ENCODE measurements around the gene ADRA2B.
A peak's percentile ranks its signal among the peaks of the same experiment; 100 is the strongest.
"Not testable (repeated sequence)": the region's sequence is repeated elsewhere in the genome, so short reads cannot be mapped to it uniquely, and the experiment has no call there.

The ADRA2B gene

GRCh38 chr2:96116424-96116878 lies at the start of gene ADRA2B:
Gene ADRA2B (minus strand): TSS chr2:96116571. CDS start chr2:96116149, 422 bp downstream.
- peaks cover 0 to 18% (median 10%) of the 10 kb centered on the region in 5 donors for H3K4me1 ChIP-seq (ENCODE audit: control insufficient read depth in 5 of 5, insufficient read depth in 5 of 5, low read length in 5 of 5)
- H3K9ac ChIP-seq (ENCODE audit: low read length in 5 of 5): no peak within 1 kb of the TSS
- H3K36me3 ChIP-seq (ENCODE audit: control insufficient read depth in 5 of 5, insufficient read depth in 5 of 5, low read length in 5 of 5): no peaks in the 10 kb centered on the region
- peaks cover 33 to 58% (median 37%) of the 10 kb centered on the region in 5 donors for H3K27me3 ChIP-seq (ENCODE audit: control insufficient read depth in 5 of 5, insufficient read depth in 4 of 5, low read length in 5 of 5)
- H3K27ac ChIP-seq (ENCODE audit: low read depth, low read length): no peak within 1 kb of the TSS
- peak within 1 kb of the TSS in 4 of 5 donors; percentile 22 to 66 (median 50) for H3K4me3 ChIP-seq (ENCODE audit: low read depth in 1 of 5, low read length in 5 of 5)
- H3K9me3 ChIP-seq (ENCODE audit: control insufficient read depth in 5 of 5, low read length in 5 of 5): no peaks in the 10 kb centered on the region

DNA sequence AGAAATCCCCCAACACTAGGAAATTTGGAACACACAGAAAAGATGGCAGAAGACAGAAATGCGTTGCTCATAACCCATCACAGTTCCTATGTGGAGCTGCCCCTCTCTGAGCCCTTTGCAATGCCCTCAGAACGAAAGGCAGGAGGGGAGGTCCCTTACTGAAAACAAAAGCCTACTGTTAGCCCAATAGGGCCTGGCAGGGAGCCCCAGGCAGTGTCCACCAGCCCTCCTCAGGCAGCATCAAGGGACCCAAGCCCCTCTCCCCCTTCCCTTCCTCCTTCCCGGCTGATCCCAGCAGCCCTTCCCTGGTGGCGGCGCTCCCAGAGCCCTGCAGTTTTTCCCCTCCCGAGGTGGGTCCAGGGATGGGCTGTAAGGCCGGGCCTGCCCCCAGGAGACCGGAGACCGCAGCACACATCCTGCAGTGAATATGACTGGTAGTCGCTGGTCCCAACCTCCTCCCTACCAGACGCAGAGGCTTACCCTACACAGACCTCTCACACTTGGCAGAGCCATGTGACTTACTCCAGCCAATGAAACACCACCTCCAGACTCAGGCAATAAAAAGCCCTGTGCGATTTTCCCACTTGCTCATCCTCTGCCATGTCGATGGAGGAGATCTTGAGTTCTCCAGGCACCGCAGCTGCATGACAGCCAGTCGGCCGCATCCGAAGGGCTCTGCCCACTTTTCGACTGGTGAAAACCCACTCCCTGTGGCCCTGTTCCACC lies 48.3 kb upstream of the ADRA2B start:
- H3K9ac ChIP-seq (ENCODE audit: low read length in 5 of 5): no peak overlapping the region
- no peaks in the 10 kb centered on the region for H3K36me3 ChIP-seq (ENCODE audit: control insufficient read depth in 5 of 5, insufficient read depth in 5 of 5, low read length in 5 of 5)
- H3K27ac ChIP-seq (ENCODE audit: low read depth, low read length): no peak overlapping the region
- peaks cover 0 to 2% (median 0%) of the 10 kb centered on the region in 5 donors for H3K9me3 ChIP-seq (ENCODE audit: control insufficient read depth in 5 of 5, low read length in 5 of 5)
- peaks cover 0 to 6% (median 2%) of the 10 kb centered on the region in 5 donors for H3K27me3 ChIP-seq (ENCODE audit: control insufficient read depth in 5 of 5, insufficient read depth in 4 of 5, low read length in 5 of 5)
- no peaks in the 10 kb centered on the region for H3K4me1 ChIP-seq (ENCODE audit: control insufficient read depth in 5 of 5, insufficient read depth in 5 of 5, low read length in 5 of 5)
- H3K4me3 ChIP-seq (ENCODE audit: low read depth in 1 of 5, low read length in 5 of 5): no peak overlapping the region

GRCh38 chr2:96163768-96164429 lies 47.5 kb upstream of the ADRA2B start:
- Histone ChIP-seq H3K4me1 (ENCODE audit: control insufficient read depth in 5 of 5, insufficient read depth in 5 of 5, low read length in 5 of 5) (no peaks in the 10 kb centered on the region), H3K27ac (ENCODE audit: low read depth, low read length) (no peak overlapping the region), H3K9ac (ENCODE audit: low read length in 5 of 5) (peak overlapping the region in 1 of 5 donors; percentile 23), H3K4me3 (ENCODE audit: low read depth in 1 of 5, low read length in 5 of 5) (no peak overlapping the region), H3K9me3 (ENCODE audit: control insufficient read depth in 5 of 5, low read length in 5 of 5) (peaks cover 0 to 2% (median 0%) of the 10 kb centered on the region in 5 donors), H3K36me3 (ENCODE audit: control insufficient read depth in 5 of 5, insufficient read depth in 5 of 5, low read length in 5 of 5) (no peaks in the 10 kb centered on the region), H3K27me3 (ENCODE audit: control insufficient read depth in 5 of 5, insufficient read depth in 4 of 5, low read length in 5 of 5) (peaks cover 0 to 6% (median 2%) of the 10 kb centered on the region in 5 donors)

DNA sequence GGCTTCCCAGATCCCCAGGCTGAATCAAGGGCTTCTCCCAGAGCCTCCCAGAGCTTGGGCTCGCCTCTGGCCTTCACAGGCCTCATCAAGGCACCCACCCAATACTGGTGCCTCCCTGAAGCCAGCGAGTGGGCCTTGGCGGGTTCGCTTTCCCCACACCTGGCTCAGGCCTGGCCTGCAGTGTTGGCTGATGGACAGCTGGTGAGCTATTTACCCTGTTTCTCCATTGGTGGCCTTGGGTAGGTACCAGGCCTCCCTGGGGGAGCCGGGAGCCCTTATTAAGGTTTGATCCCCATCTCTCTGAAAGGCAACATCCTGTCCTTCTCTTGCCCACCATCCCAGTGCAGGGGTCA lies 47.0 kb upstream of the ADRA2B start:
- peaks cover 0 to 2% (median 0%) of the 10 kb centered on the region in 5 donors for H3K9me3 ChIP-seq (ENCODE audit: control insufficient read depth in 5 of 5, low read length in 5 of 5)
- H3K36me3 ChIP-seq (ENCODE audit: control insufficient read depth in 5 of 5, insufficient read depth in 5 of 5, low read length in 5 of 5): no peaks in the 10 kb centered on the region
- H3K4me3 ChIP-seq (ENCODE audit: low read depth in 1 of 5, low read length in 5 of 5): no peak overlapping the region
- peaks cover 0 to 6% (median 2%) of the 10 kb centered on the region in 5 donors for H3K27me3 ChIP-seq (ENCODE audit: control insufficient read depth in 5 of 5, insufficient read depth in 4 of 5, low read length in 5 of 5)
- no peak overlapping the region for H3K27ac ChIP-seq (ENCODE audit: low read depth, low read length)
- H3K9ac ChIP-seq (ENCODE audit: low read length in 5 of 5): peak overlapping the region in 1 of 5 donors; percentile 23
- H3K4me1 ChIP-seq (ENCODE audit: control insufficient read depth in 5 of 5, insufficient read depth in 5 of 5, low read length in 5 of 5): no peaks in the 10 kb centered on the region

GRCh38 chr2:96161898-96162297 lies 45.5 kb upstream of the ADRA2B start:
- Histone ChIP-seq H3K27me3 (ENCODE audit: control insufficient read depth in 5 of 5, insufficient read depth in 4 of 5, low read length in 5 of 5) (peaks cover 0 to 10% (median 8%) of the 10 kb centered on the region in 5 donors), H3K27ac (ENCODE audit: low read depth, low read length) (no peak overlapping the region), H3K9ac (ENCODE audit: low read length in 5 of 5) (no peak overlapping the region), H3K4me3 (ENCODE audit: low read depth in 1 of 5, low read length in 5 of 5) (no peak overlapping the region), H3K9me3 (ENCODE audit: control insufficient read depth in 5 of 5, low read length in 5 of 5) (peaks cover 0 to 2% (median 0%) of the 10 kb centered on the region in 5 donors), H3K36me3 (ENCODE audit: control insufficient read depth in 5 of 5, insufficient read depth in 5 of 5, low read length in 5 of 5) (no peaks in the 10 kb centered on the region), H3K4me1 (ENCODE audit: control insufficient read depth in 5 of 5, insufficient read depth in 5 of 5, low read length in 5 of 5) (peaks cover 0 to 6% (median 0%) of the 10 kb centered on the region in 5 donors)

GRCh38 chr2:96160366-96160765 lies 44.0 kb upstream of the ADRA2B start:
- H3K27me3 ChIP-seq (ENCODE audit: control insufficient read depth in 5 of 5, insufficient read depth in 4 of 5, low read length in 5 of 5): peaks cover 0 to 11% (median 9%) of the 10 kb centered on the region in 5 donors
- not testable (repeated sequence) for H3K9ac ChIP-seq (ENCODE audit: low read length in 5 of 5); H3K9me3 ChIP-seq (ENCODE audit: control insufficient read depth in 5 of 5, low read length in 5 of 5); H3K27ac ChIP-seq (ENCODE audit: low read depth, low read length); H3K4me1 ChIP-seq (ENCODE audit: control insufficient read depth in 5 of 5, insufficient read depth in 5 of 5, low read length in 5 of 5); H3K4me3 ChIP-seq (ENCODE audit: low read depth in 1 of 5, low read length in 5 of 5); H3K36me3 ChIP-seq (ENCODE audit: control insufficient read depth in 5 of 5, insufficient read depth in 5 of 5, low read length in 5 of 5)

GRCh38 chr2:96159084-96159830 lies 42.9 kb upstream of the ADRA2B start:
- Histone ChIP-seq H3K27ac (ENCODE audit: low read depth, low read length) (no peak overlapping the region), H3K27me3 (ENCODE audit: control insufficient read depth in 5 of 5, insufficient read depth in 4 of 5, low read length in 5 of 5) (peaks cover 3 to 13% (median 9%) of the 10 kb centered on the region in 5 donors), H3K4me1 (ENCODE audit: control insufficient read depth in 5 of 5, insufficient read depth in 5 of 5, low read length in 5 of 5) (peaks cover 0 to 6% (median 0%) of the 10 kb centered on the region in 5 donors), H3K4me3 (ENCODE audit: low read depth in 1 of 5, low read length in 5 of 5) (no peak overlapping the region), H3K9ac (ENCODE audit: low read length in 5 of 5) (no peak overlapping the region), H3K9me3 (ENCODE audit: control insufficient read depth in 5 of 5, low read length in 5 of 5) (peaks cover 0 to 2% (median 0%) of the 10 kb centered on the region in 5 donors), H3K36me3 (ENCODE audit: control insufficient read depth in 5 of 5, insufficient read depth in 5 of 5, low read length in 5 of 5) (no peaks in the 10 kb centered on the region)

- Histone ChIP-seq H3K4me3 (ENCODE audit: low read depth in 1 of 5, low read length in 5 of 5) (no peak overlapping the region), H3K27ac (ENCODE audit: low read depth, low read length) (no peak overlapping the region), H3K9ac (ENCODE audit: low read length in 5 of 5) (no peak overlapping the region), H3K27me3 (ENCODE audit: control insufficient read depth in 5 of 5, insufficient read depth in 4 of 5, low read length in 5 of 5) (peaks cover 2 to 12% (median 8%) of the 10 kb centered on the region in 5 donors), H3K4me1 (ENCODE audit: control insufficient read depth in 5 of 5, insufficient read depth in 5 of 5, low read length in 5 of 5) (peaks cover 0 to 6% (median 0%) of the 10 kb centered on the region in 5 donors), H3K9me3 (ENCODE audit: control insufficient read depth in 5 of 5, low read length in 5 of 5) (peaks cover 0 to 2% (median 0%) of the 10 kb centered on the region in 5 donors), H3K36me3 (ENCODE audit: control insufficient read depth in 5 of 5, insufficient read depth in 5 of 5, low read length in 5 of 5) (no peaks in the 10 kb centered on the region)
Observed at GRCh38 chr2:96158554-96158940, 42.2 kb upstream of the ADRA2B start.

DNA sequence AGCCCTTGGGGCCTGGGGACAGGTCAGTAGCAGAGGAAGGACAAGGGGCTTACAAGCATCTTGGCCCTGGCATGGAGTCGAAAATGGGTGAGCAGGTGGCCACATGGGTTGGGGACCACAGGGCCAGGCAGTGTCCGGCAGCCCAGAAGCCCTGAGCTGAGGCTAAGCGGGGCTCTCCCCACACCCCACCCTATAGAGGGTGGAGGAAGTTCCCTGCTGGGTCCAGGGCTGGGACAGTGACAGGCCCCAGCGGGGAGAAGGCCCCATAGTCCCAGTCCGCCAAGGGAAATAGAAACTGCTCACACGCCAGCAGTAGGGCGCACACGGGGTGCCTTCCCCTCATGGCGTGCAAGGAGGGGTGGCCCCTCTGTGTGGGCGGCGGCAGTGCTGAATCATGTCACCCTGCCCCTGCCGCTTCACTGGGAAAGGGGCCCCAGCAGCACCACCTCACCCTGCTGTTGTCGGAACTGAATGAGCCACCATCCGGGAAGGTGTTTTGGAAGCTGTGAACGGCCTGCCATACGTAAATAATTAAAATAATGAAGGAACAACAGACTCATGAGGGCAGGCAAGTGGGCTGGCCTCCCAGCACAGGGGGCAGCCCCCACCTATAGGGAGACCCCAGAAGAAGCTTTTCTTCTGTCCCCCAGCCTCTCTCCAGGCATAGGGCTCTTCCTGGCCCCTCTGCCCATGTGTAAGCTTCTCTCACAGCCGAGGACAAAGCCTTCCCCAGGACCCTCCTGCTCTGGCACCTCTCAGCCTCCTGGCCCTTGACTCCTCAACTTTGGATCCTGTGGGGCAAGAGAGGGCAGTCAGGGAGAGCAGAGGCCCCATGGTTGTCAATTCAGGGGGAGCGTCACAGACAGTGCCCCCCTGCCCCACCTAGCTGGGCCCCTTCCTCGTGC lies 41.5 kb upstream of the ADRA2B start:
- Histone ChIP-seq H3K4me1 (ENCODE audit: control insufficient read depth in 5 of 5, insufficient read depth in 5 of 5, low read length in 5 of 5) (peaks cover 0 to 6% (median 0%) of the 10 kb centered on the region in 5 donors), H3K4me3 (ENCODE audit: low read depth in 1 of 5, low read length in 5 of 5) (no peak overlapping the region), H3K27ac (ENCODE audit: low read depth, low read length) (no peak overlapping the region), H3K36me3 (ENCODE audit: control insufficient read depth in 5 of 5, insufficient read depth in 5 of 5, low read length in 5 of 5) (no peaks in the 10 kb centered on the region), H3K27me3 (ENCODE audit: control insufficient read depth in 5 of 5, insufficient read depth in 4 of 5, low read length in 5 of 5) (peaks cover 2 to 12% (median 8%) of the 10 kb centered on the region in 5 donors), H3K9ac (ENCODE audit: low read length in 5 of 5) (no peak overlapping the region), H3K9me3 (ENCODE audit: control insufficient read depth in 5 of 5, low read length in 5 of 5) (peaks cover 0 to 2% (median 0%) of the 10 kb centered on the region in 5 donors)
